Measurements from ENCODE around the gene TRIM14.
"Not testable (repeated sequence)": the region's sequence is repeated elsewhere in the genome, so short reads cannot be mapped to it uniquely, and the experiment has no call there.

TRIM14 gene

DNA sequence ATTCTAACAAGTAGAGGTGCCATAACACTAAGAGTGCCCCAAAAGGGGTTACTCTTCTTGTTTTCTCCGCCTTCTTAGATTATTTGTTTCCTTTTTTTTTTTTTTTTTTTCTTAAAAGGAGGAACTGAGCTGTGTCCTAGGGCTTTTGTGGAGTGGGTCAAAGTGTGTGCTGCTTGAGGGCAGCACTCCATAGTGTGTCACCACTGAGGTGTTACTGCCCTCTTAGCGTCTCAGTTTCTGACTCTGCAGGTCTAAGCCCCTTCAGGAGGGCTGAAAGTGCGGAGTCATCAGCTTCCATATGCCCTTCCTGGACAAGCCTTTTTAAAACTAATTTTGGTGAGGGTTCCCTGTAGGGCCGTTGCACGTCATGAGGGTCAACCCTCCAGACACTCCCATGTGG is 75.1 kb downstream of the TRIM14 start:
- DNase-seq: no peak

GRCh38 chr9:98040212-98040611 is 78.8 kb downstream of the TRIM14 start:
- no peak for DNase-seq

- peak; percentile 13 for DNase-seq
Measured at GRCh38 chr9:98039607-98040017, 79.4 kb downstream of the TRIM14 start.

GRCh38 chr9:98038958-98039357 is 80.1 kb downstream of the TRIM14 start:
- DNase-seq: no peak

DNA sequence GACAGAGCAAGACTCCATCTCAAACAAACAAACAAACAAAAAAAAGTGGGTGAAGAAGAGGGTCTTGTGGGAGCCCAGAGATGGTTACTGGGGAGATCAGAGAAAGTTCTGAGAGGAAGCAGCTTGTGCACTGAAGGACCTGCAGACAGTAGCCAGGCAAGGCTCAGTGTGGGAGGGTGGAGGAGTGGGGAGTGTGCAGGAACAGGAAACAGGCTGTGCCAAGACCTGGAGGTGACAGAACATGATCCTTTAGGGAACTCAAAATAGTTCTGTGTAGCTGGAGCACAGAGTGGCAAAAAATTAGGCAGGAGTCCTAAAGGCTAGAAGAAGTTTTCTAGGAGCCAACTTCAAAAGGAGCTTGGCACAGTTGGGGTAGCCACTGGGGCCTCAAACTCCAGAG is 81.7 kb downstream of the TRIM14 start:
- no peak for DNase-seq

GRCh38 chr9:98034593-98035546 is 84.2 kb downstream of the TRIM14 start:
- no peak for DNase-seq

DNA sequence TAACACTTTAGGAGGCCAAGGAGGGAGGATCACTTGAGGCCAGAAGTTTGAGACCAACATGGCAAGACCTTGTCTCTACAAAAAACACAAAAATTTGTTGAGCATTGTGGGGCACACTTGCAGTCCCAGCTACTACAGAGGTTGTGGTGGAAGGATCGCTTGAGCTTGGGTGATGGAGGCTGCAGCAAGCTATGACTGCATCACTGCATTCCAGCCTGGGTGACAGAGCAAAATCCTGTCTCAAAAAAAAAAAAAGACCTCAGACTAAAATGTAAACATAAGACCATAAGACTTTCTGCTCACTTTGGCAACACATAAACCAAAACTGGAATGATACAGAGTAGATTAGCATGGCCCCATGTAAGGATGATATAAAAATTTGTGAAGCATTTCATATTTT is 87.1 kb downstream of the TRIM14 start:
- DNase-seq: no peak

DNA sequence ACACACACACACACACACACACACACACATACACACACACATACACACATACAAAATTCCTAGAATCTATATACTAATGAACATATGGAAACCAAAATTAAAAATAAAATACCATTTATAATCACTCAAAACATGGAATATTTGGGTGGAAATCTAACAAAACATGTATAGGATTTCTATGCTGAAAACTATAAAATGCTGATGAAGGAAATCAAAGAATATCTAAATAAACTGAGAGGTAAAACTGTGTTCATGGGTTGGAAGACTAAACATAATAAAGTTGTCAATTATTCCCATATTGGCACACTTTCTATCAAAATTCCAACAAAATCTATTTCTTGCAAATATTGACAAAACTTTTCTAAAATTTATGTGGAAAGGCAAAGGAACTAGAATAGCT is 87.9 kb downstream of the TRIM14 start:
- no peak for DNase-seq

DNA sequence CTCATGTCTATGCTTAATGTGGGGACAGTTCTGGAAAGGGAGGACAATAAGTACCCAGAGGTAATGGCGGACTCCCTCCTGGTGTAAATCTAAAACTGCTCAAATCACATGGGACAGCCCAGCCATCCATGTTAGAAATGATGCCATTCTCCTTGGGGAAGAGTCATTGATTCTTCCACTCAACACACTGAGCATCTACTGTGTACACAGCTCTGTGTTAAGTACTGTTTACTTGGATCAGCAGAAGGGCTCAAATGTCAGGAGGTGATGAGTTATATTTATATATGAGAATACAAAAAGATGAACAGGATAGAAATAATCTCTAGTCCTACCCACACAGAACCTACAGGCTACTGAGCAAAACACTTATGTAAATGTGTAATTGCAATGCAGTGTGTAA is 94.3 kb downstream of the TRIM14 start:
- DNase-seq: no peak

DNA sequence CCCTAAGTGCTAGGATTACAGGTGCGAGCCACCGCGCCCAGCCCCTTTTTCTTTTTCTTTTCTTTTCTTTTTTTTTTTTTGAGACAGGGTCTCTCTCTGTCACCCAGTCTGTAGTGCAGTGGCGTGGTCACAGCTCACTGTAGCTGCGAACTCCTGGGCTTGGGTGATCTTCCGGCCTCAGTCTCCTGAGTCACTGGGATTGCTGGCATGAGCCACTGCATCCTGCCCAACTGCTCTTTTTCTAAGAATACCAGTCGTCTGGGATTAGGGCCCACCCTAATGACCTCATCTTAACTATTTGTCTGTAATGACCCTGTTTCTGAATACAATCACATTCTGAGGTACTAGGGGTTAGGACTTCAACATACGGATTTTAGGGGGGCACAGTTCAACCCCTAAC is 96.6 kb downstream of the TRIM14 start:
- no peak for DNase-seq

GRCh38 chr9:98021306-98022040 is 97.5 kb downstream of the TRIM14 start:
- DNase-seq: no peak

DNA sequence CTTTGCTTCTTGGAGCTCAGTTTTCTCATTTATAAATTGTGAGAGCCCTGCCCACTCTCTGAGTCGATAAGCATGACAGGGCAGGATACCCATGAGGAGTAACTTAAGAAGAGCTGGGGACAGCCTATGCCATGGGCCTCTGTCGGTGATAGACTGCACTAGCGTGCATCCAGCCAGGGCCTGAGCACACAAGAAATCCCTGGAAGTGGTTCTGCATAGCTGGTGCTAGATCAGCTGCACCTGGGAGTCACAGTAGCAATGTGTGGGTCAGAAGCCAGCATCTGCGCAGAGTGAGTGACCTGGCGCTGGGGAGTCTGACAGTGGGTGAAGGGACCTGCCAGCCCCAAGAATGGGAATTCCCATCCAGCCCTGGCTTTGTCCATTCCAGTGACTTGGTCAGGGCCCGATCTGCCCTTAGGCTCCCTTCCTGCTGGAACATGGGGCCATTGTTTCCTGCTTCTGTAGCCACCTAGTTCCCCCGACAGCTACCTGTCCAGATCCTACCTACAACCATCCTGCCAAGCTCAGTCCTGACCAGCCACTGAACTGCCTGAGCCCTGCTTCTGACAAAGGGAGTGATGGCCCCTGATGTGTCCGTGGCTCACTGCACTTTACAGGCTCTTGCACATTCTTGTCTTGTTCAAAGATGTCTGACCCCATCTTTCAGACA is 98.4 kb downstream of the TRIM14 start:
- DNase-seq: no peak

DNA sequence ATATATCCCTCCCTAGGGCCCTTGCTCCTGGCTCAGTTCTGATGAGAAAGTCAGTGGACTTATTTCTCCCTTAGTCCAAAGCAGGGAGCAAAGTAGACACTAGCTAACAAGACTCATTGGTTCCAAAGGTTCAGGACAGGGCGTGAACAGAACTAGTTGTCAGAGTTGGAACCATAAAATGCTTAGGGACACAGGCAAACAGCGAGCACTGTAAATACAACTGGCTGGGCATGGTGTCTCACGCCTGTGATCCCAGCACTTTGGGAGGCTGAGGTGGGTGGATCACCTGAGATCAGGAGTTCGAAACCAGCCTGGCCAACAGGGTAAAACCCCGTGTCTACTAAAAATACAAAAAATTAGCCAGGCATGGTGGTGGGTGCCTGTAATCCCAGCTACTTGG is 99.2 kb downstream of the TRIM14 start:
- DNase-seq: not testable (repeated sequence)

All from kidney glomerular epithelial cell (primary cell).